K562 (cell line): ENCODE data around the gene RPL39L. TPM values are rescaled to one million over a fixed set of nuclear protein-coding genes. Genes with fewer than 3 reads are reported as not detected.

Experiments used
- ATAC-seq: fragments of 200-7000 bp; cut with Tn5 transposase; 3 replicates; pipeline ENCODE4 v1.9.1; 2020; ENCODE audit warnings: moderate library complexity
- BruUV-seq: library from RNA; stranded (reverse); fragments of 400-500 nt; replicated peaks from 2 replicates; lab custom pipeline; 2021; lab: Mats Ljungman, UMichigan
- CTCF ChIA-PET: fragments of 300-600 bp; formaldehyde crosslinking; extraction: SDS; loops from one replicate; lab custom pipeline; 2021; ENCODE audit warnings: low intra/inter-chr PET ratio; lab: Yijun Ruan, JAX
- POLR2A ChIA-PET: fragments of 300-600, 350-650 bp; sonication (Branson Sonifier 250); formaldehyde crosslinking; extraction: SDS; loops from one replicate; lab custom pipeline; 2021; ENCODE audit warnings: antibody characterized with exemption, inconsistent platforms; lab: Yijun Ruan, JAX
- DNase-seq, 4 experiments: peaks; one replicate each; pipeline versions ENCODE4 v3.0.0 to v3.0.0-alpha.2; 2011 to 2018; ENCODE audit warnings: low spot score in 3 of 4, mixed read lengths in 3 of 4; ENCODE audit errors: extremely low read depth in 1 of 4
- FAIRE-seq: peaks from 2 replicates; lab custom pipeline; 2011; peaks lifted over from hg19 to GRCh38; lab: Jason Lieb, UNC
- H2AFZ ChIP-seq: 2 replicates; pipeline ENCODE4 v1.6.0; 2011; ENCODE audit warnings: low read depth, low read length, control low read depth, inconsistent platforms
- H3K27ac ChIP-seq: fragments of 200-600 bp; 3 replicates; pipeline ENCODE4 v1.8.0; 2011; ENCODE audit warnings: low read depth, mild to moderate bottlenecking, control low read depth, inconsistent platforms, low read length, moderate library complexity, mixed read lengths; ENCODE audit errors: extremely low read depth
- H3K27me3 ChIP-seq, 2 experiments: fragments of 300-600 bp in 1 of 2; 2 replicates in 1 of 2; 3 replicates in 1 of 2; pipeline versions ENCODE4 v1.6.0 to v1.8.0; 2011; ENCODE audit warnings: inconsistent platforms in 2 of 2, low read length in 2 of 2, mild to moderate bottlenecking in 1 of 2, mixed read lengths in 1 of 2, moderate library complexity in 1 of 2; ENCODE audit not compliant: control insufficient read depth in 2 of 2, insufficient read depth in 2 of 2
- H3K36me3 ChIP-seq: fragments of 300-600 bp; 3 replicates; pipeline ENCODE4 v1.8.0; 2011; ENCODE audit warnings: mild to moderate bottlenecking, low read length, inconsistent platforms; ENCODE audit not compliant: control insufficient read depth, insufficient read depth
- H3K4me1 ChIP-seq, 2 experiments: fragments of 200-600 bp in 1 of 2; replicated peaks in 1 of 2; 2 replicates in 1 of 2; 3 replicates in 1 of 2; pipeline versions ENCODE4 v1.5.1 to v1.8.0; 2011; ENCODE audit warnings: inconsistent platforms in 2 of 2, low read length in 2 of 2, mild to moderate bottlenecking in 1 of 2, mixed read lengths in 1 of 2, moderate library complexity in 1 of 2; ENCODE audit not compliant: control insufficient read depth in 2 of 2, insufficient read depth in 2 of 2
- H3K4me2 ChIP-seq: 2 replicates; pipeline ENCODE4 v1.6.1; 2011; ENCODE audit warnings: low read length, control low read depth, inconsistent platforms, mixed read lengths; ENCODE audit not compliant: insufficient read depth
- H3K4me3 ChIP-seq: fragments of 200-600 bp; sonication (generic), shearing (Covaris generic); 2 replicates; pipeline ENCODE4 v1.5.1; 2016; ENCODE audit warnings: control low read depth, inconsistent platforms
- H3K79me2 ChIP-seq: fragments of 200-600 bp; 3 replicates; pipeline ENCODE4 v1.8.0; 2011; ENCODE audit warnings: low read length, inconsistent platforms; ENCODE audit not compliant: control insufficient read depth, insufficient read depth
- H3K9ac ChIP-seq, 2 experiments: 2 replicates each; pipeline versions ENCODE4 v1.6.0 to v1.6.1; 2011; ENCODE audit warnings: low read depth in 2 of 2, low read length in 2 of 2, control low read depth in 1 of 2, inconsistent platforms in 1 of 2, mild to moderate bottlenecking in 1 of 2, mixed read lengths in 1 of 2; ENCODE audit not compliant: insufficient read depth in 1 of 2
- H3K9me1 ChIP-seq: one replicate; pipeline ENCODE4 v1.6.0; 2011; ENCODE audit warnings: inconsistent platforms, mild to moderate bottlenecking, low read length, moderate library complexity; ENCODE audit not compliant: control insufficient read depth, insufficient read depth
- H3K9me3 ChIP-seq: replicated peaks from 2 replicates; pipeline ENCODE4 v1.5.1; 2011; ENCODE audit warnings: low read depth, low read length, inconsistent platforms; ENCODE audit not compliant: control insufficient read depth, insufficient read depth
- H4K20me1 ChIP-seq: replicated peaks from 2 replicates; pipeline ENCODE4 v1.6.1; 2011; ENCODE audit warnings: low read length, inconsistent platforms, mixed read lengths; ENCODE audit not compliant: control insufficient read depth, insufficient read depth
- BDP1 ChIP-seq: IDR thresholded peaks from 3 replicates; pipeline ENCODE4 v1.6.1; 2011; ENCODE audit not compliant: insufficient read length, insufficient read depth
- E2F3 ChIP-seq: fragments of 250-450 bp; sonication (Bioruptor Pico); IDR thresholded peaks from 2 replicates; pipeline ENCODE4 v1.4.0; 2020; ENCODE audit warnings: mild to moderate bottlenecking
- FOS ChIP-seq: IDR thresholded peaks from 3 replicates; pipeline ENCODE4 v1.6.1; 2011; ENCODE audit not compliant: insufficient read length; ENCODE audit errors: extremely low read depth
- GTF2A2 ChIP-seq: IDR thresholded peaks from 2 replicates; pipeline ENCODE4 v1.6.1; 2016; ENCODE audit warnings: mild to moderate bottlenecking, missing genetic modification characterization, missing compliant biosample characterization
- HMGN3 ChIP-seq: IDR thresholded peaks from 2 replicates; pipeline ENCODE4 v1.6.1; 2011; ENCODE audit warnings: borderline replicate concordance, low read depth, mild to moderate bottlenecking, mixed read lengths, low read length; ENCODE audit not compliant: insufficient read length; ENCODE audit errors: extremely low read depth
- MTF1 ChIP-seq: fragments of 250-450 bp; sonication (Bioruptor Pico); IDR thresholded peaks from 2 replicates; pipeline ENCODE4 v1.9.0; 2021; ENCODE audit warnings: moderate library complexity, mild to moderate bottlenecking, inconsistent platforms, borderline replicate concordance
- NFIX ChIP-seq: fragments of 250-450 bp; sonication (Bioruptor Pico); IDR thresholded peaks from 2 replicates; pipeline ENCODE4 v1.4.0; 2020; ENCODE audit warnings: low read depth, mild to moderate bottlenecking, moderate library complexity
- NUFIP1 ChIP-seq: fragments of 450-650 bp; IDR thresholded peaks from 2 replicates; pipeline ENCODE4 v1.6.1; 2018; ENCODE audit not compliant: partially characterized antibody
- PCBP1 ChIP-seq: fragments of 200-400 bp; formaldehyde crosslinking; IDR thresholded peaks from 2 replicates; pipeline ENCODE4 v1.6.1; 2018; ENCODE audit warnings: mild to moderate bottlenecking, low read depth, low read length; ENCODE audit not compliant: poor library complexity, severe bottlenecking
- POLR2AphosphoS5 ChIP-seq: IDR thresholded peaks from 2 replicates; pipeline ENCODE4 v1.6.1; 2011; ENCODE audit warnings: mild to moderate bottlenecking, low read depth, low read length, moderate library complexity; ENCODE audit not compliant: control insufficient read depth, insufficient read depth
- SRSF9 ChIP-seq: fragments of 200-400 bp; formaldehyde crosslinking; IDR thresholded peaks from 2 replicates; pipeline ENCODE4 v1.6.1; 2017; ENCODE audit warnings: low read depth, low read length, borderline replicate concordance
- STAT6 ChIP-seq: sonication (generic); formaldehyde crosslinking; IDR thresholded peaks from 2 replicates; pipeline ENCODE4 v1.8.1; 2023; ENCODE audit warnings: mild to moderate bottlenecking, missing genetic modification reagents
- SUPT5H ChIP-seq: fragments of 450-650 bp; IDR thresholded peaks from 2 replicates; pipeline ENCODE4 v1.6.1; 2016
- TCFL5 ChIP-seq: fragments of 250-450 bp; sonication (Bioruptor Pico); conservative IDR thresholded peaks from 2 replicates; pipeline ENCODE4 v1.6.1; 2021; ENCODE audit warnings: mild to moderate bottlenecking, moderate library complexity, matching md5 sums
- TFAP4 ChIP-seq: sonication (generic); formaldehyde crosslinking; IDR thresholded peaks from 2 replicates; pipeline ENCODE4 v1.8.0; 2022; ENCODE audit warnings: missing genetic modification reagents, mild to moderate bottlenecking, moderate library complexity, borderline replicate concordance
- TRIM24 ChIP-seq, 2 experiments: fragments of 450-650 bp; IDR thresholded peaks; 2 replicates each; pipeline ENCODE4 v1.6.1; 2016
- ZFP30 ChIP-seq: fragments of 250-450 bp; sonication (Bioruptor Pico); IDR thresholded peaks from 2 replicates; pipeline ENCODE4 v1.8.0; 2022; ENCODE audit warnings: moderate library complexity, mild to moderate bottlenecking, inconsistent platforms, borderline replicate concordance
- WGBS: fragments of 100-300 bp; shearing (Covaris generic); methylation state at CpG from one replicate; pipeline ENCODE4 v1.1.6; 2016; ENCODE audit warnings: low coverage, mixed read lengths; ENCODE audit not compliant: insufficient coverage; ENCODE audit errors: missing lambda C conversion rate; 5-methylcytosine and 5-hydroxymethylcytosine counted together
- in situ Hi-C: fragments of 300-500 bp; cut with MboI; formaldehyde crosslinking; loops from 4 replicates; pipeline ENCODE4 v1.15.0; 2018; ENCODE audit warnings: inconsistent platforms, mixed read lengths
- intact Hi-C: fragments of 100-400 bp; cut with micrococcal nuclease; formaldehyde crosslinking; loops from 2 replicates; pipeline ENCODE4 v1.14.2; 2022
- polyA plus RNA-seq, 8 experiments: library from polyadenylated mRNA; depleted of rRNA in 4 of 8; stranded (reverse) in 5 of 8; unstranded in 3 of 8; fragments of >200 nt; fragmentation: Nextera tagmentation in 2 of 8; fragmentation: Illumina TruSeq in 1 of 8; extraction: Ambion mirVana in 2 of 8; extraction: Trizol in 1 of 8; gene quantifications; 2 replicates each; pipeline versions ENCODE4 v1.2.1 to v1.2.3, GENCODE V29; 2011 to 2014; ENCODE audit warnings: inconsistent platforms in 1 of 8, missing spikeins in 1 of 8
- total RNA-seq, 7 experiments: library from RNA; depleted of rRNA in 6 of 7; stranded (reverse); fragments of >200 nt in 6 of 7; fragmentation: Illumina TruSeq in 2 of 7; extraction: Trizol in 2 of 7; gene quantifications; 2 replicates each; pipeline versions ENCODE4 v1.2.1 to v1.2.3, GENCODE V29; 2011 to 2021; ENCODE audit warnings: low replicate concordance in 1 of 7

RPL39L gene
- total and polyA plus RNA-seq, 9 of the 15 experiments (the other 6 are each of a cell fraction or from before 2014, with no cell fraction given) = 15.0 to 122 (median 45.5) TPM

- H4K20me1 ChIP-seq = no peaks in the 10 kb centered on the region
- ATAC-seq = no peak
- TF ChIP-seq NUFIP1 = no peak
- no peak for TF ChIP-seq NFIX (CRISPR knock-in tag)
- TF ChIP-seq POLR2AphosphoS5 = no peak
- TF ChIP-seq GTF2A2 (tag) = no peak
- no peak for TF ChIP-seq TFAP4
- no peak for TF ChIP-seq TRIM24 (IDR thresholded peaks at IDR 0.05)
- TF ChIP-seq PCBP1 = no peak
- no peak for TF ChIP-seq STAT6 (CRISPR knock-in tag)
- no peak for TF ChIP-seq FOS
- no peak for TF ChIP-seq TCFL5 (CRISPR knock-in tag)
- TF ChIP-seq SUPT5H = no peak
- TF ChIP-seq MTF1 (CRISPR knock-in tag) = no peak
- no peak for TF ChIP-seq HMGN3
- no peak for TF ChIP-seq E2F3 (CRISPR knock-in tag)
- no peak for TF ChIP-seq ZFP30 (CRISPR knock-in tag)
- TF ChIP-seq BDP1 = no peak
- no peak for TF ChIP-seq SRSF9
- ChIA-PET POLR2A (no interaction called here), CTCF (no interaction called here)
- H3K79me2 ChIP-seq = no peaks in the 10 kb centered on the region
- no peaks in the 10 kb centered on the region for H3K9me3 ChIP-seq
- H3K4me2 ChIP-seq = no peak overlapping the region
- no peak for DNase-seq
- H3K27me3 ChIP-seq = no peaks in the 10 kb centered on the region
- no peak overlapping the region for H3K9ac ChIP-seq
- peaks cover 3% of the 10 kb centered on the region for H3K9me1 ChIP-seq
- no peak overlapping the region for H3K4me3 ChIP-seq
- in situ Hi-C loops (no loop called here), intact Hi-C loops (no loop called here)
- no TSS peak for BruUV-seq
- no peak for FAIRE-seq
- no peak overlapping the region for H2AFZ ChIP-seq
- no peak overlapping the region for H3K27ac ChIP-seq
- peaks cover 0 to 5% of the 10 kb centered on the region in 2 experiments; a peak in 3 of 5 replicates for H3K4me1 ChIP-seq
- 81% methylated on average over 3 of the region's 3 CpGs for WGBS
- peaks cover 62% of the 10 kb centered on the region for H3K36me3 ChIP-seq
Observed at GRCh38 chr3:187077085-187077484, 62.2 kb downstream of the RPL39L start.
